NCI-H748 (cell line): Measurements from ENCODE around the gene CDC5L.
"Not testable (repeated sequence)": the region's sequence is repeated elsewhere in the genome, so short reads cannot be mapped to it uniquely, and the experiment has no call there.

Experiments used
- DNase-seq: peaks from one replicate; lab custom pipeline; 2025; ENCODE audit not compliant: unreplicated experiment; lab: John Stamatoyannopoulos, UW

CDC5L gene

DNA sequence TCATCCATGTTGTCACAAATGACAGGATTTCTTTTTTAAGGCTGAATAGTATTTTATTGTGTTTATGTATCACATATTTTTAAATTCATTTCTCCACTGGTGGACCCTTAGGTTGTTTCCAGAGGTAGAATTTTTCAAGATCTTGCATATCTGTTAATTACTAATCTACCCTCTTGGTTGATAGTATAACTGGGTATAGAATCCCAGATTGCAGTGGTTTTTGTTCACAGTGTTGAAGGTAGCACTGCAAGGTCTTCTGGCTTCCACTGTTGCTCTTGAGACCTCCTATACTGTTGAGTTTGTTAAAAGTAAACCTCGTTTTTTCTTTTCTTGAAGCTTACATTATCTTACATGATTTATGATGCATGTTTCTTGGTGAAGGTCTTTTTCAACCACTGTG, 22.9 kb downstream of the CDC5L start:
- no peak for DNase-seq

DNA sequence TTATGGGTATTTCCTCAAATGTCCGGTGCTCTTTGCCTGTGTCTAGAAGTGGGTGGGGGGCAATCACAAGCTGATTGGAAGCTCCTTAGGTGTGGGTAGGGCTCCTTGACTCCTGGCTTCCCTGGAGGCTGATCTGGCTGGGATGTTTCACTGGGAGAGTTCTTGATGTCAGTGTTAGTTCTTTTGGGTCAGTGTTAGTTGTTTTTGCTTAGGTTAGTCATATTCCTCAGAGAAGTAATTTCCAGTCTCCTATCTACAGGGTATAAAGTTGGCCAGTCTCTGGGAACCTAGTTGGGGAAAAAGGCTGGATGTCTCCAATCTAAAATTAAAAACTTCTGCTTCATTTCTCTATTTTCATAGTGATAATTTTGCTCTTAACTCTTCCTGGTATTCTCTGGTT, 23.6 kb downstream of the CDC5L start:
- DNase-seq: no peak

DNA sequence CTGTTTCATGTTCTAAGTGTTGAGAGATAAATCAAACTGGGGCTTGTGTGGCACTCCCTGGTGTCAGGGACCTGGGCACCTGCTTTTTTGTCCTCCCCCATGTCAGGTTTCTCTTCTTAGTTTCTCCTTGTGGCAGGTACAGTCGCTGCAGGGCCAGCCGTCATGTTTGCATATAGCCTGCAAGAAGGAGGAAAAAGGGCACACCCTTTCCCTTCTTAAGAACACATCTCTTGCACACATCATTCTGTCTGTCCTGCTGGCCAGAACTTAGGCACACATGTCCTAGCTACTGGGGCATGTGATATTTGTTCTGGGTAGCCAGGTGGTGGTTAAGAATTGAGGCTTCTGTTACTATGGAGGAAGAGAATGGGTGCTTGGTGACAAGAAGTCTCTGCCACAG, 27.9 kb downstream of the CDC5L start:
- no peak for DNase-seq

DNA sequence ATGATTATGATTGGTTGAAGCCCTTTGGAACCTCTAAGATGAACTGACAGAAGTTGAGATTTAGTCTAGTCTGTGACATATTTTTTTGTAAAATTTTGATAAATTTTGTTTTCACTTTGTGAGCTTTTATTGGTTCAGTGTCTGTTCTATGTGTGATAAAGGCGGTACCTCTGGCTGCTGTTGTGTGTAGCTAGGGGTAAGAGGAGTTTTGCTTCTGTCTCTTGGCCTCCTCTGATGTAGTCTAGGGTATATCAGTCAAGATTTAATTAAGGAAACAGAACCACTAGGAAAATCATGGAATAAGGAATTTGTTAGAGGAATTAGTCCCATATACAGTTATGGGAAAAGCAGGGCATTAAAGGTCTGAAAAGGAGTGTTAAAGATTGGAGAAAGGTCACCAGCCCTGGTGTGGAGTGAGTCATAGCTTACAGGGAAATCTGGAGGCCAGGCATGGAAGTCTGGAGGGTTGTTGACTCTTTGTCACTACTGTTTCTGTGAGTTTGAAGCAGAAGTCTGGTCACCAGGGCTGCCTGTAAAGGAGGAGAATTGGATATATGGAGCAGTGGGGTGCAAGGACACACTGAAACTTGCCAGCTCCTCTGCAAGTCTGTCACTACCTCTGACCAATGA, 28.5 kb downstream of the CDC5L start:
- no peak for DNase-seq

DNA sequence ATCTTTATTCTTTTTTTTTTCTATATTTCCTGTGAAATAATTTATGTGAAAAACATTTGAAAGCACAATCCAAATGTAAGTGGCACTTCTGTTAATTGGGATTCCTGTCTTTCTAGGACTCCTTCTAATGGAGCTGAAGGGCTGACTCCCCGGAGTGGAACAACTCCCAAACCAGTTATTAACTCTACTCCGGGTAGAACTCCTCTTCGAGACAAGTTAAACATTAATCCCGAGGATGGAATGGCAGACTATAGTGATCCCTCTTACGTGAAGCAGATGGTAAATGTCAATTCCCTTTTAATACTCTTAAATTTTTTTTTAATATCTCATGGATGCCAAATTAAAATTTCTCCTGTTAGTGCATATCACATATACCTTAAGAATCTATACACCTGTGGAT, 35.0 kb downstream of the CDC5L start:
- no peak for DNase-seq

DNA sequence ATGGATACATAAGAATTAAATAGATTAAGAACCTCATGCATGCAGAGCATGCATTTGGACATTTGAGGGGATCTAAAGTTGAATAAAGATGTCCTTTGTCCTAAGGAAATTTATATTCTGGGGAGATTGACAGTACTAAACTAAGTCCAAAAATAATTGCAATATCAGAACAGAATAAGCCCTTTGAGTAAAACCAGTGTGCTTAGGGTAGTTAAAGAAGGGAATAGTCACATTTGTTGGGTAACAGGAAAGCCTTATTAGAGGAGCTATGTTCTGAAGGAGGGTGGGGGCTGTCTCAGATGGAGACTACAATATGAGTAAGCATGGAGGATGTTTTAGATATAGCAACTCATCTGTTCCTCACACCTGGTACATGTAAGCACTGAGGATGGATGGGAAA, 35.8 kb downstream of the CDC5L start:
- no peak for DNase-seq

DNA sequence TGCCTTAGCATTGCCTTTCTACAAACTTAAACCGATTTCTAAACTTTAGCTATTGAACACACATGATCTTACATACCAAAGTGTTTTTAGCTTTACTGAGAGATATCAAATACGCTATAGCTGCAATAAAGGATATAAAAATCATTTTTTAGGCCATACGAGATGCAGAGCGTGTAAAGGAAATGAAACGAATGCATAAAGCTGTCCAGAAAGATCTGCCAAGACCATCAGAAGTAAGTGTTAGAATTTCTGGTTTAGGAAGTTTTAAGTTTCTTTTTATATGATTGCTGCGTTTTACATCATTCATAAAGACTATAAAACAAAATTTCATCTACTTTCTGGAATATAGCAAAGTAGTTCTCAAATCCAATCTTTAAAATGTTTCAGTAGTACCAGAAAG, 38.4 kb downstream of the CDC5L start:
- DNase-seq: no peak

DNA sequence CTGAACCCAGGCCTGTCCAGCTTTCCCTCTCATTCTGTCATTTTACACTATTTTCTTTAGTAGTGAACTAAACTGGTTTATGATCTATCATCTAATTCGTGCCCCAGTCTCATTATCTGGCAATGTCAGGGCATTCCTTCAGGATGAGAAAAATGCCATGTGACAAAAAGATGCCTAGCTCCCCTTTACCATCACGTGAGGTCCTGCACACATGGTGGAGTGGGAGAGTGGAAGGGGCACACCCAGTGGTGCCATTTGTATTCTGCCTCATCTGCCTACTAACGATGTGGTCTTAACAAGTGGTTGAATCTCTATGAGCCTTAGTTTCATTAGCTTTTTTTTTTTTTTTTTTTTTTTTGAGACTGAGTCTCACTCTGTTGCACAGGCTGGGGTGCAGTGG, 41.2 kb downstream of the CDC5L start:
- DNase-seq: no peak

DNA sequence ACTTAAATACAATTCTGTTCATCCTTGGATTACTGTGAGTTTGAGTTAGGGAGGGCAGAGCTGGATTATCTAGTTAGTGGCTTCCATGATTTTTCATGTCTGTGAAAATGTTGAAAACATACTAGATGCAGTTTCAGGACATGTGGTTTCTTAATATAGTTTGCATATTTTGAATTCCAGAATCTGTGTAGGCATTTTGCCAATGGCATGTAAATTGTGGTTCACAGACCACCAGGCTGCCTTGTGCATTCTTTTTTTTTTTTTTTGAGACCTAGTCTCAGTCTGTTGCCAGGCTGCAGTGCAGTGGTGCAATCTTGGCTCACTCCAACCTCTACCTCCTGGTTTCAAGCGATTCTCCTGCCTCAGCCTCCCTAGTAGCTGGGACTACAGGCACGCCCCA, 42.8 kb downstream of the CDC5L start:
- no peak for DNase-seq

DNA sequence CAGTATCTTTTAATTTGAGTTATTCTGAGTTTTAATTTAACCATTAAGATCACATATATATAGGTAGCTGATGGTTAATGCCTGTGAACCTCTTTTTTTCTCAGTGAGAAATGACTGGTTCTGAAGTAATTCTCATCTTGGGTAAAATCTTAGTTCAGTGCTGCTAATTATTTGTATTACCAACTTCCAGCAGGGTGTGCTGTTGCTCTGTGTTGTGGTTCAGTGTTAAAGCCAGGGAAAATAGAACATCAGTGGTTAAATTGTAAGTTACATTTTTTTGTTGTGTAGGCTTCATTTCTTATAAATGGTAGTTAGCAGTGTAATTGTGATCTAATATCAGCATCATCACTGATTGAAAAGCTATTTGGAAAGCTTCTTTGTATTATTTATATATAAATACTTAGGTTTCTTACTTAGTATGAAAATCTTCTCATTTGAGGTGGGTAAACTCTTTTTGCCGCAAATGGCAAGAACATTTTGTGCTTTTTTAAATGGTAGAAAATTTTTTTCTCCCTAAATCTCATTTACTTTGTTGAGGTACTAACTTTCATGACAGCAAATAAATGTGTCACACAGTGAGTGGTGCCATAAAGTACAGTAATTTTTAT, 43.7 kb downstream of the CDC5L start:
- peak; percentile 41 for DNase-seq

DNA sequence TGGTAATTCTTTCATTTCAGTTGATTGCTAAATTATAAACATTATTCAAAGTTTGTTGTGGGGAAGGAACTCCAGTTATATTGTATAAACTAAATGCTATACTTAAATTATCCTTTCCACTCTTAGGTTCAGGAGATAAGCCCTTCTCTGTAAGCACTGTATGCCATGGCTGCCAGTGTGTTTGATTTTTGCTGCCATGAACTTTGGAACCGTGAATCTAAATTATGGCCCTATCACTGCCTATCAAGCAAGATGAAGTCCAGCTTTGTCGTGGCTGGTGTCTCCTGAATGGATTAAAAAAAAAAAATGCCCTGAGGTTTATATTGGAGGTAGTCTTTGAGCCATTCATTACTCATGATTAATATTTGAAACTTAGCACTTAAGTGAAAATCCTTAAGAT, 44.7 kb downstream of the CDC5L start:
- DNase-seq: no peak

DNA sequence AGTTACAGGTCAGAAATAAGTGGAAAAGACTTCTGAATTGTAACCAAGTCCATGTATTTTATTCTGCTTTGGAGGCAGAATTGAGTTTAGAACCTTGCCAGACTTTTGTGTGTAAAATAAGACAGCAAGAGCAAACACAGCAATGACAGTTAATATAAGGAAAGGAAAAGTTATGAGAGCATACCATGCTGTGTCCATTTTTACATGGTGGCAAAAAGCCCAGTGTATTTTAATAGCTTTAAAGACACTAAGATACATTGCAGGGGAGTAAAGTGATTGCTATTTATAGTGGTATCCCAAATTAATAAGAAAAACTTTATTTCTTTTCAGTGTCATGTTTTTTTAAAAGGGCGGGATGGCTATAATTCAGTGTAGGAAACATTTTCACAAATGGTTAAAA, 45.2 kb downstream of the CDC5L start:
- no peak for DNase-seq

DNA sequence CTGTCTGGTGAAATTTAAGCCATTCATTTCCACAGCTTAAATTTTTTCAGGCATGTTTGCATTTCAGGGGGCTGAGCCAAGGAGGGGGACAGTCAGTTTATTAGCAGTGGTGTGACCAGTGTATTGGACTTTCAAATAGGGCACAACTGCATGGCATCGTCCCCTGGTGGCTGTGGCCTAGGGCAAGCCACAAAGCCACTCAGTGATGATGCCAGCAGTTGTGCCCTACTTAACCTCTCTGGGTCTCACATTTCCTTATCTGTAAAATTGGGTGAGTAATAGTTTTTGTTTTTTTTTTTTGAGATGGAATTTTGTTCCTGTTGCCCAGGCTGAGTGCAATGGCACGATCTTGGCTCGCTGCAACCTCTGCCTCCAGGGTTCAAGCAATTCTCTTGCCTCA, 48.0 kb downstream of the CDC5L start:
- DNase-seq: no peak

DNA sequence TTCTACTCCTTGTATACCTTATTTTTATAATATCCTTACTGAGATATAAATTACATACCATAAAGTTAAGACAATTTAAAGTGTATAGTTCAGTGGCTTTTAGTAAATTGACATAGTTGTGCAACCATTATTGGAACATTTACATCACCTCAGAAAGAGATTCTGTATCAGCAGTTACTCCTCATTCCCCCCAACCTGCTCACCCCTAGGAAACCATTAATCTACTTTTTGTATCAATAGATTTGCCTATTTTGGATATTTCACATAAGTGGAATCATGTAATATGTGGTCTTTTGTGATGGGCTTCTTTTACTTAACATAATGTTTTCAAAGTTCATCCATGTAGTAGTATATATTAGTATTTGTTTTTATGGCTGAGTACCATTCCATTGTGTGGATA, 51.3 kb downstream of the CDC5L start:
- no peak for DNase-seq

DNA sequence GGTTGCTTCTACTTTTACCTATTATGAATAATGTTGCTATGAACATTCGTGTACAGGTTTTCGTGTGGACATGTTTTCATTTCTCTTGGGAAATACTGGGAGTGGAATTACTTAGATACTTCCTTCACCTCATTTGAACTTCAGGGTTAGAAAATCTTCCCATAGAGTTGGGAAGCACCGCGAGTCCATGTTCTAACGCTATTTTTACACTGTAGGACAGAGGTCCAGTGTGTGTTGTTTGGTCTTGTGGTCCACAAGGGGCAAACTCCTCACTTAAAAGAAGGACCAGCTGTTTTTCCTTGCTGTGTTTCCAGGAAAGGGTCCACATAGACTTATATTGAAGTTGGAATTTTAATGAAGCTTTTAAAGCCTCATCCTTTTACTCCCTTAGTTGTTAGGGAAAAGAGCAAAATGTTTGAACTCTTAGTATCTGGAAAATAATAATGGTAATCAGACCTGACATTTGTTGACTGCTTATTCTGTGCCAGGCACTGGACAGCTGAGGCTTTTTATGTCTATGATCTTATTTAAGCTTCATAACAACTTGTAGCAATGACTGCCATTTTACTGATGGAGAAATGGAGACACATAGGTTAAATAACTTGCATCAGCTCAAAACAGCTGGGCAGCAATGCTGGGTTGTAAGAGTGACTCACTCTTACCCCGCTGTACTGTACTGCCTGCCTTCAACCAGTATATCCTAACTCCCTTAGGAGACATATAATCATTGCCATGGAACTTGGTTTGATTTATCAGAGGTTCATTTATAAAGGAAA, 52.0 kb downstream of the CDC5L start:
- DNase-seq: no peak

DNA sequence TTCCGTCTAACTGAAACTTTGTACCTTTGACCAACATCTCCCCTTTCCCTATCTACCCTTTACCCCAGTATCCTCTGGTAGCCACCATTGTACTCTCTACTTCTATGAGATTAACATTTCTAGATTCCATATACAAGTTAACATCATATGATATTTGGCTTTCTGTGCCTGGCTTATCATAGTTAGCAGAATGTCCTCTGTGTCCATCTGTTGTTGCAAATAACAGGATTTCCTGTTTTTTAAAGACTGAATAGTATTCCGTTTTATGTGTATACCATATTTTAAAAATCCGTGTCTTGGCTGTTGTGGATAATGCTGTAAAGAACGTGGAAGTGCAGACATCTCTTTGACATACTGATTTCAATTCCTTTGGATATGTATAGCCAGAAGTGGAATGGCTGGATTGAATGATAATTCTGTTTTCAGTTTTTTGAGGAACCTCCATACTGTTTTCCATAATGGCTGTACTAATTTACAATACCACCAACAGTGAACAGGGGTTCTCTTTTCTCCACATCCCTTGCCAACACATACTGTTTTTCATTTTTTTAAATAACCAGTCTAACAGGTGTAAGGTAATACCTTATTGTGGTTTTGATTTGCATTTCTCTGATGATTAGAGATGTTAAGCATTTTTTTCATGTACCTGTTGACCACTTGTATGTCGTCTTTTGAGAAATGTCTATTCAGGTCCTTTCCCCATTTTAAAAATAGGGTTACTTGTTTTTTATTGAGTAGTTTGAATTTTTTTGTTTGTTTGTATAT, 53.8 kb downstream of the CDC5L start:
- no peak for DNase-seq

DNA sequence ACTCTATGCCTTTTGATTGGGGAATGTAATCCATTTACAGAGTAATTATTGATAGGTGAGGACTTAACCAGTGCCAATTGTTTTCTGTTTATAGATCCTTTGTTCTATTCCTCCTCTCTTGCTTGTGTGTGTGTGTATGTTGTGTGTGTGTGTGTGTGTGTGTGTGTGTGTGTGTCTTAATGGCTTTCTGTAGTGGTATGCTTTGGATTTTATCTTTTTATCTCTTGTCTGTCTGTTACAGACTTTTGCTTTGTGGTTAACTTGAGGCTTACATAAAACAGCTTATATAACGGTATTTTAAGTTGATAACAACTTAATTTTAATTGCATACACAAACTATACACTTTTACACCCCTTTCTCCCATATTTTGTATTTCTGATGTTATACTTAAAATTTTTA, 54.7 kb downstream of the CDC5L start:
- DNase-seq: no peak

DNA sequence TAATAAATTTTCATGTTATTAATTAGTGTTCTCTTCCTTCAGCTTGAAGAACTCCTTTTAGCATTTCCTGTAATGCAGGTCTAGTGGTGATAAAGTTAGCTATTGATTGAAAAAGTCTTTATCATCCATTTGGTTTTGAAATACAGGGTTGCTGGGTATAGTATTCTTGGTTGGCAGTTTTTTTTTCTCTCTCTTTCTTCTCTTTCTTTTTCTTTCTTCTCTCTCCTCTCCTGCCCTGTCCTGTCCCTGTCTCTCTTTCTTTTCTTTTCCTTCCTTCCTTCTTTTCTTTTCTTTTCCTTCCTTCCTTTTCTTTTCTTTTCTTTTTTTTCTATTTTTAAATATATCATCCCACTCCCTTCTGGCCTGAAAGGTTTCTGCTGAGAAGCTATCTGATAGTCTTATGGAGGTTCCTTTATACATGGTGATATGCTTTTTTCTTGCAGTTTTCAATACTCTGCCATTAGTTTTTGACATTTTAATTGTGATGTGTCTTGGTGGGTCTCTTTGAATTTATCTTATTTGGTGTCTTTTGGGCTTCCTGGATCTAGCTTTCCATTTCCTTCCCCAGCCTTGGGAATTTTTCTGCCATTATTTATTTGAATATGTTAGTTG, 55.4 kb downstream of the CDC5L start:
- no peak for DNase-seq

DNA sequence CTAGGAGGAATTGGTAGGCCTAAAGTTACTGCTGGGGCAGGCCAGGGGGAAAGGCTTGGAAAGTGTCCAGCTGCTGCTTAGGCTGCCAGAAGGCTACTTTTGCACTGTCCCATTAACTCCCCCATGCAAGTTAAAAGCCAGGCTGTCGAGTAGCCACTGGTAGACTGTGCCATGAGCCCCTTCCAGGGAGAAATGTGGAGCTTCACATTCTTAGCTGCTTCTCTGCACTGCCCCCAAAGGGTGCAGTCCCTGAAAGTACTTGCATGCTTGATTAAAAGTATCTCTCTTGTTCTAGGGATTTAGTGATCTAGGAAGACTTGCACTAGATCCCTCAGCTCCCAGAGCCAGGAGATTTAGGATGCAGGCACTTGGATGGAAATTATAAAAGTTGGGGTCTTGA, 57.3 kb downstream of the CDC5L start:
- DNase-seq: no peak

DNA sequence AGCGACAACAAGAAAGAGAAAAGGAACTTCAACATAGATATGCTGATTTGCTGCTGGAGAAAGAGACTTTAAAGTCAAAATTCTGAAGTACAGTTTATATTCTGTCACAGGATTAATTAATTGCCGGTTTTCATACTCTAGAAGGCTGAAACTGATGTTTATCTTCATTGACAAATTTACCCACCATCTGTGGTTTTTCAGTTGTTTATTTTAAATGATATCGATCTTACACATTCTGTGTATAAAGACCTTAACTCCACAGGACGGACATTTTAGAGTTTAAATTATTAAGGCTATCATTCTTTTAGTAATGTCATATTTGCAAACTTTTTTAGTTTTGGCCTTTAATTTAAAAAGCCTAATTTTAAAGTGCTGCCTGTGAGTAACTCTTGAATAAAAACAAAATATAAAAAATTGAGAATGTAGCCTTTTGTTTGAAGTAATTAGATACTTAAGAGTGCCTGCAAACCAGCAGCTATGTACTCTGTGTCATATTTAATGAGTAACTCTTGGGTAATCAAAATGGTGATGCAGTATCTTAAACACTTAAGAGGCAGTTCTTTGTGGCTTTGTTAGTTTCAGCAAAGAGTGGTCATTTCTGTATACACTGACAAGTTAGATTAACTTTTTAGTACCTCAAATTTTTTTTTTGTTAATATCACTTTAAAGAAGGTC, 59.3 kb downstream of the CDC5L start:
- DNase-seq: no peak

DNA sequence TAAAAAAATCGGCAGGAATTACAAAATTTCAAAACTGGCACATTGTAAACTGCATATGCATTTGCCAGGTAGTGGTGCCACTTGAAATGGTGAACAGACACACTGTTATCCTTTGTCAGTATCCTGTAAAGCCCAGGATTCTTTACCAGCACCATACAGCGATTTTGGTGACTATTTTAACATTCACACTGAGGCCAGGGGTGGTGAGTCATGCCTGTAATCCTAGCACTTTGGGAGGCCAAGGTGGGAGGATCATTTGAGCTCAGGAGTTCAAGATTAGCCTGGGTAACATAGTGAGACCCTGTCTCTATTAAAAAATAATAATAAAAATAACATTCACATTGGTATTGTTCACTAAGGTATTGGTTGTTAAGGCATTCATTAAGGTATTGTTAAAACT, 61.7 kb downstream of the CDC5L start:
- DNase-seq: not testable (repeated sequence)
